Measurements from ENCODE around the gene KCNA5.

The KCNA5 gene

GRCh38 chr12:5038781-5039311, 4.8 kb upstream of the KCNA5 start:
- Histone ChIP-seq H3K36me3 (ENCODE audit: control insufficient read depth in 1 of 2, insufficient read depth in 2 of 2, low read length in 2 of 2) (no peaks in the 10 kb centered on the region), H3K27me3 (ENCODE audit: control insufficient read depth in 1 of 2, insufficient read depth in 2 of 2, low read length in 2 of 2) (peaks cover 11 to 41% of the 10 kb centered on the region in 2 donors)

GRCh38 chr12:5039815-5040214, 3.9 kb upstream of the KCNA5 start:
- Histone ChIP-seq H3K27ac (ENCODE audit: low read depth, low read length) (no peak overlapping the region), H3K27me3 (ENCODE audit: control insufficient read depth in 1 of 2, insufficient read depth in 2 of 2, low read length in 2 of 2) (peaks cover 13 to 41% of the 10 kb centered on the region in 2 donors), H3K4me1 (ENCODE audit: control insufficient read depth in 1 of 2, insufficient read depth in 2 of 2, low read length in 2 of 2) (no peaks in the 10 kb centered on the region)

More at GRCh38 chr12:5038781-5039311, 4.8 kb upstream of the KCNA5 start:
- H3K4me1 ChIP-seq (ENCODE audit: control insufficient read depth in 1 of 2, insufficient read depth in 2 of 2, low read length in 2 of 2) = no peaks in the 10 kb centered on the region
- no peaks in the 10 kb centered on the region for H3K9me3 ChIP-seq (ENCODE audit: control insufficient read depth in 1 of 2, low read length in 2 of 2)
- H3K4me3 ChIP-seq (ENCODE audit: low read depth in 1 of 2, low read length in 2 of 2) = no peak overlapping the region
- H3K9ac ChIP-seq (ENCODE audit: low read depth in 1 of 2, low read length in 2 of 2) = no peak overlapping the region
- no peak overlapping the region for H3K27ac ChIP-seq (ENCODE audit: low read depth, low read length)

GRCh38 chr12:5040368-5040767, 3.3 kb upstream of the KCNA5 start:
- no peak overlapping the region for H3K27ac ChIP-seq (ENCODE audit: low read depth, low read length)
- H3K27me3 ChIP-seq (ENCODE audit: control insufficient read depth in 1 of 2, insufficient read depth in 2 of 2, low read length in 2 of 2) = peaks cover 13 to 45% of the 10 kb centered on the region in 2 donors
- no peak overlapping the region for H3K9ac ChIP-seq (ENCODE audit: low read depth in 1 of 2, low read length in 2 of 2)
- no peaks in the 10 kb centered on the region for H3K4me1 ChIP-seq (ENCODE audit: control insufficient read depth in 1 of 2, insufficient read depth in 2 of 2, low read length in 2 of 2)
- H3K9me3 ChIP-seq (ENCODE audit: control insufficient read depth in 1 of 2, low read length in 2 of 2) = no peaks in the 10 kb centered on the region
- H3K36me3 ChIP-seq (ENCODE audit: control insufficient read depth in 1 of 2, insufficient read depth in 2 of 2, low read length in 2 of 2) = no peaks in the 10 kb centered on the region
- no peak overlapping the region for H3K4me3 ChIP-seq (ENCODE audit: low read depth in 1 of 2, low read length in 2 of 2)

More at GRCh38 chr12:5039815-5040214, 3.9 kb upstream of the KCNA5 start:
- Histone ChIP-seq H3K9me3 (ENCODE audit: control insufficient read depth in 1 of 2, low read length in 2 of 2) (no peaks in the 10 kb centered on the region), H3K9ac (ENCODE audit: low read depth in 1 of 2, low read length in 2 of 2) (no peak overlapping the region), H3K36me3 (ENCODE audit: control insufficient read depth in 1 of 2, insufficient read depth in 2 of 2, low read length in 2 of 2) (no peaks in the 10 kb centered on the region), H3K4me3 (ENCODE audit: low read depth in 1 of 2, low read length in 2 of 2) (no peak overlapping the region)

GRCh38 chr12:5044420-5045295, 979 bp downstream of the KCNA5 start:
- H3K4me1 ChIP-seq (ENCODE audit: control insufficient read depth in 1 of 2, insufficient read depth in 2 of 2, low read length in 2 of 2) = no peaks in the 10 kb centered on the region
- no peak overlapping the region for H3K9ac ChIP-seq (ENCODE audit: low read depth in 1 of 2, low read length in 2 of 2)
- H3K27me3 ChIP-seq (ENCODE audit: control insufficient read depth in 1 of 2, insufficient read depth in 2 of 2, low read length in 2 of 2) = peaks cover 22 to 66% of the 10 kb centered on the region in 2 donors
- H3K4me3 ChIP-seq (ENCODE audit: low read depth in 1 of 2, low read length in 2 of 2) = no peak overlapping the region
- H3K36me3 ChIP-seq (ENCODE audit: control insufficient read depth in 1 of 2, insufficient read depth in 2 of 2, low read length in 2 of 2) = no peaks in the 10 kb centered on the region
- H3K9me3 ChIP-seq (ENCODE audit: control insufficient read depth in 1 of 2, low read length in 2 of 2) = no peaks in the 10 kb centered on the region
- no peak overlapping the region for H3K27ac ChIP-seq (ENCODE audit: low read depth, low read length)

GRCh38 chr12:5047094-5047493, 3.4 kb downstream of the KCNA5 start:
- Histone ChIP-seq H3K27me3 (ENCODE audit: control insufficient read depth in 1 of 2, insufficient read depth in 2 of 2, low read length in 2 of 2) (peaks cover 19 to 50% of the 10 kb centered on the region in 2 donors), H3K27ac (ENCODE audit: low read depth, low read length) (no peak overlapping the region), H3K36me3 (ENCODE audit: control insufficient read depth in 1 of 2, insufficient read depth in 2 of 2, low read length in 2 of 2) (no peaks in the 10 kb centered on the region), H3K9ac (ENCODE audit: low read depth in 1 of 2, low read length in 2 of 2) (no peak overlapping the region), H3K9me3 (ENCODE audit: control insufficient read depth in 1 of 2, low read length in 2 of 2) (no peaks in the 10 kb centered on the region), H3K4me3 (ENCODE audit: low read depth in 1 of 2, low read length in 2 of 2) (no peak overlapping the region), H3K4me1 (ENCODE audit: control insufficient read depth in 1 of 2, insufficient read depth in 2 of 2, low read length in 2 of 2) (peaks cover 0 to 3% of the 10 kb centered on the region in 2 donors)

GRCh38 chr12:5047729-5048128, 4.0 kb downstream of the KCNA5 start:
- peaks cover 17 to 43% of the 10 kb centered on the region in 2 donors for H3K27me3 ChIP-seq (ENCODE audit: control insufficient read depth in 1 of 2, insufficient read depth in 2 of 2, low read length in 2 of 2)
- H3K4me3 ChIP-seq (ENCODE audit: low read depth in 1 of 2, low read length in 2 of 2) = no peak overlapping the region

GRCh38 chr12:5050542-5050941, 6.9 kb downstream of the KCNA5 start:
- Histone ChIP-seq H3K4me1 (ENCODE audit: control insufficient read depth in 1 of 2, insufficient read depth in 2 of 2, low read length in 2 of 2) (peaks cover 0 to 3% of the 10 kb centered on the region in 2 donors), H3K27ac (ENCODE audit: low read depth, low read length) (no peak overlapping the region), H3K27me3 (ENCODE audit: control insufficient read depth in 1 of 2, insufficient read depth in 2 of 2, low read length in 2 of 2) (peaks cover 9 to 27% of the 10 kb centered on the region in 2 donors), H3K9ac (ENCODE audit: low read depth in 1 of 2, low read length in 2 of 2) (no peak overlapping the region), H3K36me3 (ENCODE audit: control insufficient read depth in 1 of 2, insufficient read depth in 2 of 2, low read length in 2 of 2) (no peaks in the 10 kb centered on the region), H3K9me3 (ENCODE audit: control insufficient read depth in 1 of 2, low read length in 2 of 2) (no peaks in the 10 kb centered on the region), H3K4me3 (ENCODE audit: low read depth in 1 of 2, low read length in 2 of 2) (no peak overlapping the region)

More at GRCh38 chr12:5047729-5048128, 4.0 kb downstream of the KCNA5 start:
- H3K4me1 ChIP-seq (ENCODE audit: control insufficient read depth in 1 of 2, insufficient read depth in 2 of 2, low read length in 2 of 2) = peaks cover 0 to 3% of the 10 kb centered on the region in 2 donors
- no peaks in the 10 kb centered on the region for H3K36me3 ChIP-seq (ENCODE audit: control insufficient read depth in 1 of 2, insufficient read depth in 2 of 2, low read length in 2 of 2)
- H3K9me3 ChIP-seq (ENCODE audit: control insufficient read depth in 1 of 2, low read length in 2 of 2) = no peaks in the 10 kb centered on the region
- H3K27ac ChIP-seq (ENCODE audit: low read depth, low read length) = no peak overlapping the region
- H3K9ac ChIP-seq (ENCODE audit: low read depth in 1 of 2, low read length in 2 of 2) = no peak overlapping the region

- H3K27me3 ChIP-seq (ENCODE audit: control insufficient read depth in 1 of 2, insufficient read depth in 2 of 2, low read length in 2 of 2) = peaks cover 9 to 20% of the 10 kb centered on the region in 2 donors
- H3K4me1 ChIP-seq (ENCODE audit: control insufficient read depth in 1 of 2, insufficient read depth in 2 of 2, low read length in 2 of 2) = peaks cover 0 to 3% of the 10 kb centered on the region in 2 donors
- H3K36me3 ChIP-seq (ENCODE audit: control insufficient read depth in 1 of 2, insufficient read depth in 2 of 2, low read length in 2 of 2) = no peaks in the 10 kb centered on the region
- H3K27ac ChIP-seq (ENCODE audit: low read depth, low read length) = no peak overlapping the region
- H3K4me3 ChIP-seq (ENCODE audit: low read depth in 1 of 2, low read length in 2 of 2) = no peak overlapping the region
- H3K9ac ChIP-seq (ENCODE audit: low read depth in 1 of 2, low read length in 2 of 2) = no peak overlapping the region
- H3K9me3 ChIP-seq (ENCODE audit: control insufficient read depth in 1 of 2, low read length in 2 of 2) = no peaks in the 10 kb centered on the region
Measured at GRCh38 chr12:5051334-5051733, 7.7 kb downstream of the KCNA5 start.

GRCh38 chr12:5051913-5052312, 8.2 kb downstream of the KCNA5 start:
- Histone ChIP-seq H3K4me1 (ENCODE audit: control insufficient read depth in 1 of 2, insufficient read depth in 2 of 2, low read length in 2 of 2) (peaks cover 0 to 3% of the 10 kb centered on the region in 2 donors), H3K9me3 (ENCODE audit: control insufficient read depth in 1 of 2, low read length in 2 of 2) (no peaks in the 10 kb centered on the region), H3K36me3 (ENCODE audit: control insufficient read depth in 1 of 2, insufficient read depth in 2 of 2, low read length in 2 of 2) (no peaks in the 10 kb centered on the region), H3K4me3 (ENCODE audit: low read depth in 1 of 2, low read length in 2 of 2) (no peak overlapping the region), H3K27ac (ENCODE audit: low read depth, low read length) (no peak overlapping the region), H3K9ac (ENCODE audit: low read depth in 1 of 2, low read length in 2 of 2) (no peak overlapping the region), H3K27me3 (ENCODE audit: control insufficient read depth in 1 of 2, insufficient read depth in 2 of 2, low read length in 2 of 2) (peaks cover 9 to 15% of the 10 kb centered on the region in 2 donors)

- Histone ChIP-seq H3K27me3 (ENCODE audit: control insufficient read depth in 1 of 2, insufficient read depth in 2 of 2, low read length in 2 of 2) (peaks cover 8 to 10% of the 10 kb centered on the region in 2 donors), H3K4me1 (ENCODE audit: control insufficient read depth in 1 of 2, insufficient read depth in 2 of 2, low read length in 2 of 2) (peaks cover 0 to 3% of the 10 kb centered on the region in 2 donors), H3K27ac (ENCODE audit: low read depth, low read length) (no peak overlapping the region), H3K9ac (ENCODE audit: low read depth in 1 of 2, low read length in 2 of 2) (no peak overlapping the region), H3K4me3 (ENCODE audit: low read depth in 1 of 2, low read length in 2 of 2) (no peak overlapping the region), H3K9me3 (ENCODE audit: control insufficient read depth in 1 of 2, low read length in 2 of 2) (no peaks in the 10 kb centered on the region), H3K36me3 (ENCODE audit: control insufficient read depth in 1 of 2, insufficient read depth in 2 of 2, low read length in 2 of 2) (no peaks in the 10 kb centered on the region)
Measured at GRCh38 chr12:5052348-5052747, 8.7 kb downstream of the KCNA5 start.

Measured in duodenal mucosa (tissue), 2 donors.